ENCODE measurements around the gene NFE2.
A peak's percentile ranks its signal among the peaks of the same experiment; 100 is the strongest.
"Not testable (repeated sequence)": the region's sequence is repeated elsewhere in the genome, so short reads cannot be mapped to it uniquely, and the experiment has no call there.

NFE2 gene

DNA sequence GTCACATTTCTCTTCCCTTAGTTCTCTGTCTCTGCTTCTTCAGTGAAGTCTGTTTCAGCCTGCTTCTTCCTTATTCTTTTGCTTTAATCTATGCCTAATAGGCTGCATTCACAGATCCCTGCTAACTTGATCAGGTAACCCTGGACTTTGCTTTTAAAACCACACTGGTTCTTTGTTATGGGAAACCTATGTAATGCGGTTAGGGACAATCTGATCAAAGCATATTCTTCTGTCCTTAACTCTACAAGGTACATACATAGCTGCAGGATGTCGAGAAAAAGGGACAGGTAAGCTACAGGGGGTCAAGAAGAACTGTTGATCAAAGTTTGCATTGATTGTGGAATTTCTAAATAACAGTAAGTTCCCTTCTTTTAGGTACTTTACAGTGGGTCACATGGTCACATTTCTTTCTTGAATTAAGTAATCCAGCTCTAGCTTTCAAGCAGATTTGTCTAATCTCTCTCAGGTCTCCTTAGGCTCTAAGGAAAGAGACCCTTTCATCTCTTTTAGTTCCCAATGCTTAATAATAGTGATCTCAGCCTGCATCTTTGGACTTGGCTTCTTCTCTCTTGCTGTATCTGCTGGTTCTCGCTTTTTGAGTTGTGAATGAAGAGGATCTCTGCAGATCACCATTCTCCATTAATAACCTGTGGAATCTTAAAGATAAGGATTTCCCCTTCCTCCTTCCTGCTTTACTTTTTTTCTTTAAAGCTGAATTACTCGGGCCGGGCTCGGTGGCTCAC, 28.0 kb upstream of the NFE2 start:
- no peak for DNase-seq (ENCODE audit: low read depth)
- H3K4me3 ChIP-seq (ENCODE audit: low read depth, low read length), result no peak overlapping the region
- TF ChIP-seq, protein P1, sequence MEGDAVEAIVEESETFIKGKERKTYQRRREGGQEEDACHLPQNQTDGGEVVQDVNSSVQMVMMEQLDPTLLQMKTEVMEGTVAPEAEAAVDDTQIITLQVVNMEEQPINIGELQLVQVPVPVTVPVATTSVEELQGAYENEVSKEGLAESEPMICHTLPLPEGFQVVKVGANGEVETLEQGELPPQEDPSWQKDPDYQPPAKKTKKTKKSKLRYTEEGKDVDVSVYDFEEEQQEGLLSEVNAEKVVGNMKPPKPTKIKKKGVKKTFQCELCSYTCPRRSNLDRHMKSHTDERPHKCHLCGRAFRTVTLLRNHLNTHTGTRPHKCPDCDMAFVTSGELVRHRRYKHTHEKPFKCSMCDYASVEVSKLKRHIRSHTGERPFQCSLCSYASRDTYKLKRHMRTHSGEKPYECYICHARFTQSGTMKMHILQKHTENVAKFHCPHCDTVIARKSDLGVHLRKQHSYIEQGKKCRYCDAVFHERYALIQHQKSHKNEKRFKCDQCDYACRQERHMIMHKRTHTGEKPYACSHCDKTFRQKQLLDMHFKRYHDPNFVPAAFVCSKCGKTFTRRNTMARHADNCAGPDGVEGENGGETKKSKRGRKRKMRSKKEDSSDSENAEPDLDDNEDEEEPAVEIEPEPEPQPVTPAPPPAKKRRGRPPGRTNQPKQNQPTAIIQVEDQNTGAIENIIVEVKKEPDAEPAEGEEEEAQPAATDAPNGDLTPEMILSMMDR (IDR thresholded peaks at IDR 0.05; ENCODE audit: low read depth, low read length, missing control alignments), result no peak

DNA sequence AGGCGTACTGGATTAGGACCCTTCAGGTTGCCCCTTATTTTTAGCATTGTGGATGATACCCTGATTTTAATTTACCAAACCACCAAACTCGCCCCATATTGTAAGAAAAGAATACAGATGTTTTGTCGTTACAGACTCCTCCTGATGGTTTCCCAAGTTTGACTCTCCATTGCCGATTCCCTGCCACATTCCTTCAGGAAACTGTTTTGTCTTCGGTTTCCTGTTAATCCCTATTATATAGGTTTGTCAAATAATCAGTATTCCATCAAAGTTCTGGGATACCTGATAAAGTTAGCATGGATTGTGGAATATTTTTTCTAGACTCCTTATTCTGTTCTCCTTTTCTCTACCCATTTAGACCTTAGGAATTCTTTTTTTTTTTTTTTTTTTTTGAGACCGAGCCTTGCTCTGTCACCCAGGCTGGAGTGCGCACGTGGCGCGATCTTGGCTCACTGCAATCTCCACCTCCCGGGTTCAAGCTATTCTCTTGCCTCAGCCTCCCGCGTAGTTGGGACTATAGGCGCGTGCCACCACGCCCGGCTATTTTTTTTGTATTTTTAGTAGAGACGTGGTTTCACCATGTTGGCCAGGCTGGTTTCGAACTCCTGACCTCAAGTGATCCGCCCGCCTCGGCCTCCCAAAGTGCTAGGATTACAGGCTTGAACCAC, 24.8 kb upstream of the NFE2 start:
- not testable (repeated sequence) for DNase-seq (ENCODE audit: low read depth)
- H3K4me3 ChIP-seq (ENCODE audit: low read depth, low read length), result peak overlapping the region; percentile 100

GRCh38 chr12:54324617-54325441, 24.0 kb upstream of the NFE2 start, which contains the start of gene COPZ1:
COPZ1 (plus strand) TSS chr12:54325131; CDS start chr12:54325164, 33 bp downstream.
- peak; percentile 99 for DNase-seq (ENCODE audit: low read depth)
- TF ChIP-seq, protein P1 (IDR thresholded peaks at IDR 0.05; ENCODE audit: low read depth, low read length, missing control alignments), result peak; percentile 80
- peak within 1 kb of the TSS; percentile 100 for H3K4me3 ChIP-seq (ENCODE audit: low read depth, low read length)

DNA sequence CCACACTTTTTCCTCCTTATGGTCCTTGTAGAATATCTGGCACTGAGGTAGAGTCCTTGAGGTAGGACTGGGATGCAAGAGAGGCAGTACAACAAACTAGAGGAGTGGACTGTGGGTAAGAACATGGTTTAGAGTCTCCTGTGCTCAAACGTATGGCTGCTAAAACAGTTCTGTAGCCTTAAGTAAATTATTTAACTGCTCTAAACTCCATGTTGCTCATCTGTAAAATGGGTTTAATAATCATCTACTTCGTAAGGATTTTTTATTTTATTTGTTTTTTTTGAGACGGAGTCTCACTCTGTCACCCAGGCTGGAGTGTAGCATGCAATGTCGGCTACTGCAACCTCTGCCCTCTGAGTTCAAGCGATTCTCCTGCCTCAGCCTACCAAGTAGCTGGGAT, 20.5 kb upstream of the NFE2 start:
- DNase-seq (ENCODE audit: low read depth), result no peak
- H3K4me3 ChIP-seq (ENCODE audit: low read depth, low read length), result no peak overlapping the region
- TF ChIP-seq, protein P1 (IDR thresholded peaks at IDR 0.05; ENCODE audit: low read depth, low read length, missing control alignments), result no peak

GRCh38 chr12:54312309-54312708, 11.5 kb upstream of the NFE2 start:
- DNase-seq (ENCODE audit: low read depth); H3K4me3 ChIP-seq (ENCODE audit: low read depth, low read length): not testable (repeated sequence)

DNA sequence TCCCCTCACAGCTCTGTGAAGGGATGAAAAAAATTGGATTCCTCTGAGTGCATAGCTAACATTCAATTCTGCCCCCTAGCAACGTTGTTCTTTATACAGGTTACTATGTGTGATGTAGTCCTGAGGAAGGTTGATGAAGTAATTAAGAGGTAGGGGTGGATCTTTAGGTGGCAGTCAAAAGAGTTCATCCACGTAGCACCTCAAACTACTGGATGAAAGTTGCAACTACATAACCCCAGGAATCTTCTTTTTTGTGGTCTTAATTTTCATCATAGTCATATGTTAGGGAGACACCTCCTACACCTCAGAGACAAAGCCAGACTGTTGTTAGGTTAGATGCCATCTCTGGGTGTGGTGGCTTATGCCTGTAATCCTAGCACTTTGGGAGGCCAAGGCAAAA, 10.2 kb upstream of the NFE2 start:
- TF ChIP-seq, protein P1 (IDR thresholded peaks at IDR 0.05; ENCODE audit: low read depth, low read length, missing control alignments), result no peak
- H3K4me3 ChIP-seq (ENCODE audit: low read depth, low read length), result no peak overlapping the region
- DNase-seq (ENCODE audit: low read depth), result no peak

- TF ChIP-seq, protein P1 (IDR thresholded peaks at IDR 0.05; ENCODE audit: low read depth, low read length, missing control alignments), result no peak
- DNase-seq (ENCODE audit: low read depth), result no peak
- H3K4me3 ChIP-seq (ENCODE audit: low read depth, low read length), result no peak overlapping the region
These were observed 6.3 kb upstream of the NFE2 start for GRCh38 chr12:54306925-54307741.
